ENCODE results near the gene PPAT. TPM values are rescaled to one million over a fixed set of nuclear protein-coding genes. Genes with fewer than 3 reads are reported as not detected.
A peak's percentile ranks its signal among the peaks of the same experiment; 100 is the strongest.
"Not testable (repeated sequence)": the region's sequence is repeated elsewhere in the genome, so short reads cannot be mapped to it uniquely, and the experiment has no call there.

The PPAT gene
- total and polyA plus RNA-seq, 7 experiments from 2014 or later: 7.7 to 30.7 (median 15.3) TPM

DNA sequence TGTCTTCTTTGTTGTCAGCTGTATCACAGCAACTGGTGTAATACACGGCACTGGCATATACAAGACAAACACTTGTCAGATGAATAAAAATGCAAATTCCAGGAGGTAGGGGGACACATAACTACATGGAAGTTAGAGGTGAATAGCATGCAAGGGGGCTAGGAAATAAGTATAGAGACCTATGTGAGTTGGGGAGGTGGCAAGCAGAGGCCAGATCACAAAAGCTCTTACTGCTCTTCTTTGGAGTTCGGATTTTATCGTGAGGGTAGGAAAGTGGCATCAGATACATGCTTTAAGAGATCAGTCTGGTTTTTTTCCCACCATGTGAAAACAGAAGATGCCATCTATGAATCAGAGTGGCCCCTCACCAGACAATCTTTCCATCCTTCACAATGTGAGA is 29.2 kb upstream of the PPAT start:
- Histone ChIP-seq H3K4me1 (ENCODE audit: control insufficient read depth in 2 of 2, insufficient read depth in 2 of 2, low read length in 2 of 2) (peaks cover 25 to 26% of the 10 kb centered on the region in 2 donors), H3K27me3 (ENCODE audit: control insufficient read depth in 2 of 2, insufficient read depth in 2 of 2, low read length in 2 of 2) (no peaks in the 10 kb centered on the region), H3K4me3 (ENCODE audit: low read length) (no peak overlapping the region), H3K9me3 (ENCODE audit: control insufficient read depth in 2 of 3, low read length in 3 of 3) (no peaks in the 10 kb centered on the region), H3K27ac (ENCODE audit: low read depth, low read length) (no peak overlapping the region), H3K36me3 (ENCODE audit: control insufficient read depth in 2 of 3, insufficient read depth in 3 of 3, low read length in 3 of 3) (peaks cover 0 to 25% (median 0%) of the 10 kb centered on the region in 3 experiments)
- no peaks in the 10 kb centered on the region for H3K9me3 Mint-ChIP-seq
- H3K27me3 Mint-ChIP-seq: no peaks in the 10 kb centered on the region
- ATAC-seq: no peak
- H3K4me1 Mint-ChIP-seq: peaks cover 40 to 65% (median 58%) of the 10 kb centered on the region in 7 donors
- no peak for DNase-seq
- H3K4me3 Mint-ChIP-seq: peak overlapping the region; percentile 14 to 100 (median 50)
- intact Hi-C loops (cut with micrococcal nuclease): loop anchor here (10.0 kb wide), 2 partner anchors 610 to 1070 kb away; partner anchors contain the start of genes EXOC1 (in 1 of the 2) and TMEM165 (in 1 of the 2)
- H3K27ac Mint-ChIP-seq: peak overlapping the region in 4 of 9 donors; percentile 0 to 94 (median 26)
- ChIA-PET POLR2A (no interaction called here), CTCF (interaction anchor here (1.0 to 1.1 kb wide), 2 partner anchors 29 to 39 kb away, joined by 3 to 5 read pairs; partner anchors contain the start of gene PPAT)
- H3K36me3 Mint-ChIP-seq: peaks cover 9 to 18% (median 14%) of the 10 kb centered on the region in 5 donors

DNA sequence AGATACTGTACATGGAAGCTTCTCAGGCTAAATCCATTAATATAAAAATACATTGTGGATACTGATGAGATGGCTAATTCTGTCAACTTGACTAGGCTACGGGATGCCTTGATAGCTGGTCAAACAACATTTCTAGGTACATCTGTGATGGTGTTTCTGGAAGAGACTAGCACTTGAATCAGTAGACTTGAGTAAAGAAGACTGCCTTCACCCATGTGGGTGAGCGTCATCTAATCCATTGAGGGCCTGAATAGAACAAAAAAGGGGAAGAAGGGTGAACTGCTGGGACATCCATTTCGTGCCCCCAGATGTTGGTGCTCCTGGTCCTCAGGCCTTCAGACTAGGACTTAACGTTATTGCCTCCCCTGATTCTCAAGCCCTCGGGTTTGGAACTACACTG is 28.3 kb upstream of the PPAT start:
- Histone ChIP-seq H3K27me3 (ENCODE audit: control insufficient read depth in 2 of 2, insufficient read depth in 2 of 2, low read length in 2 of 2) (no peaks in the 10 kb centered on the region), H3K4me1 (ENCODE audit: control insufficient read depth in 2 of 2, insufficient read depth in 2 of 2, low read length in 2 of 2) (peaks cover 17 to 18% of the 10 kb centered on the region in 2 donors), H3K36me3 (ENCODE audit: control insufficient read depth in 2 of 3, insufficient read depth in 3 of 3, low read length in 3 of 3) (peaks cover 0 to 32% (median 0%) of the 10 kb centered on the region in 3 experiments), H3K9me3 (ENCODE audit: control insufficient read depth in 2 of 3, low read length in 3 of 3) (no peaks in the 10 kb centered on the region), H3K4me3 (ENCODE audit: low read length) (no peak overlapping the region), H3K27ac (ENCODE audit: low read depth, low read length) (no peak overlapping the region)
- DNase-seq (no peak), ATAC-seq (no peak)
- peak overlapping the region in 2 of 9 donors; percentile 2 to 9 for H3K27ac Mint-ChIP-seq
- peaks cover 8 to 19% (median 14%) of the 10 kb centered on the region in 5 donors for H3K36me3 Mint-ChIP-seq
- intact Hi-C loops (cut with micrococcal nuclease): loop anchor here (10.0 kb wide), 2 partner anchors 609 to 1069 kb away; partner anchors contain the start of genes EXOC1 (in 1 of the 2) and TMEM165 (in 1 of the 2)
- H3K27me3 Mint-ChIP-seq: no peaks in the 10 kb centered on the region
- no peak overlapping the region for H3K4me3 Mint-ChIP-seq
- POLR2A ChIA-PET: no interaction called here
- CTCF ChIA-PET: interaction anchor here (0.6 kb wide), 1 partner anchor 8 kb away, joined by 6 read pairs; no protein-coding TSS in a partner anchor
- H3K4me1 Mint-ChIP-seq: peaks cover 33 to 56% (median 51%) of the 10 kb centered on the region in 7 donors
- no peaks in the 10 kb centered on the region for H3K9me3 Mint-ChIP-seq

DNA sequence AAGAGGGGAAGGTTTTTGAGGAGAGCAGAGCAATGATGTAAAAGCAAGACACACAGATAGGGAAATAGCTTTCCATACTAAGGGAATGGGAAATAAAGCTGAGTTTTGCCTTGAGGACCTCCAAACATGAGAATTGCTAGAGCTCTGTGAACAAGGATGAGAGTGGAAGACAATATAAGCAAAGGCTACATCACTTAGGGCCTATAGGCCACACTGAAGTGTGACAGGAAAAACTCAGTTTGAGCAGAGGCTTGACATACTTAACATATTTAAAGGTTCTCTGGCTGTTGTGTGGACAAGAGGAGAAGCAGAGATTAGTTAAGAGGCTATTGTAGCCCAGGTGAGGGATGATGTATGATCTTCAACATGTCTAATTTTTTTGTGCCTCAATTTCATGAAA is 26.7 kb upstream of the PPAT start:
- no peaks in the 10 kb centered on the region for H3K27me3 ChIP-seq (ENCODE audit: control insufficient read depth in 2 of 2, insufficient read depth in 2 of 2, low read length in 2 of 2)
- peaks cover 0 to 37% (median 0%) of the 10 kb centered on the region in 3 experiments for H3K36me3 ChIP-seq (ENCODE audit: control insufficient read depth in 2 of 3, insufficient read depth in 3 of 3, low read length in 3 of 3)
- ChIA-PET POLR2A (interaction anchor here (0.6 to 1.6 kb wide), 2 partner anchors 24 to 26 kb away, joined by 3 to 4 read pairs; partner anchors contain the start of genes PAICS and PPAT), CTCF (no interaction called here)
- no peak overlapping the region for H3K4me3 ChIP-seq (ENCODE audit: low read length)
- Mint-ChIP-seq H3K4me3 (no peak overlapping the region), H3K4me1 (peaks cover 26 to 44% (median 43%) of the 10 kb centered on the region in 7 donors), H3K27me3 (no peaks in the 10 kb centered on the region), H3K9me3 (no peaks in the 10 kb centered on the region), H3K36me3 (peaks cover 8 to 23% (median 14%) of the 10 kb centered on the region in 5 donors), H3K27ac (peak overlapping the region in 2 of 9 donors; percentile 1 to 34)
- DNase-seq: no peak
- intact Hi-C loops (cut with micrococcal nuclease): loop anchor here (10.0 kb wide), 2 partner anchors 607 to 1067 kb away; partner anchors contain the start of genes EXOC1 (in 1 of the 2) and TMEM165 (in 1 of the 2)
- H3K27ac ChIP-seq (ENCODE audit: low read depth, low read length): no peak overlapping the region
- ATAC-seq: no peak
- H3K9me3 ChIP-seq (ENCODE audit: control insufficient read depth in 2 of 3, low read length in 3 of 3): no peaks in the 10 kb centered on the region
- peaks cover 13 to 15% of the 10 kb centered on the region in 2 donors for H3K4me1 ChIP-seq (ENCODE audit: control insufficient read depth in 2 of 2, insufficient read depth in 2 of 2, low read length in 2 of 2)

DNA sequence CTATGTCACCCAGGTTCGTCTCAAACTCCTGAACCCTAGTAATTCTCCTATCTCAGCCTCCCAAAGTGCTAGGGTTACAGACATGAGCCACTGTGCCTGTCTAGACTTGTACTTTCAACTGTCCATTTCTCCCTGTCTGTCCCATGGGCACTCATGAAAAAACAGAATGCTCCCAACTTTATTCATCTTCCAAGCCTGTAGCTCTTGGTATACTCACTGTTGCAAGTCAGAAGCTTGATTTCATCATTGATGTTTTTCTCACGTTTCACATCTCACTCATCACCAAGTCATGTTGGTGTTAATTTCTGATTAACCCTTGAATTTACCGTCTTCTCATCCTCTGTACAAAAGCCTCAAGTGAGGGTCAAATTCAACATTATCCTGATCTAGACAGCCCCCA is 24.7 kb upstream of the PPAT start:
- Mint-ChIP-seq H3K27me3 (no peaks in the 10 kb centered on the region), H3K27ac (peak overlapping the region in 3 of 9 donors; percentile 2 to 32 (median 2)), H3K36me3 (peaks cover 14 to 36% (median 18%) of the 10 kb centered on the region in 5 donors), H3K4me1 (peaks cover 14 to 26% (median 22%) of the 10 kb centered on the region in 7 donors), H3K9me3 (no peaks in the 10 kb centered on the region), H3K4me3 (no peak overlapping the region)
- peaks cover 0 to 1% of the 10 kb centered on the region in 2 donors for H3K4me1 ChIP-seq (ENCODE audit: control insufficient read depth in 2 of 2, insufficient read depth in 2 of 2, low read length in 2 of 2)
- H3K27me3 ChIP-seq (ENCODE audit: control insufficient read depth in 2 of 2, insufficient read depth in 2 of 2, low read length in 2 of 2): no peaks in the 10 kb centered on the region
- H3K4me3 ChIP-seq (ENCODE audit: low read length): no peak overlapping the region
- intact Hi-C loops (cut with micrococcal nuclease): loop anchor here (10.0 kb wide), 2 partner anchors 605 to 1065 kb away; partner anchors contain the start of genes EXOC1 (in 1 of the 2) and TMEM165 (in 1 of the 2)
- CTCF ChIA-PET: no interaction called here
- no peak overlapping the region for H3K27ac ChIP-seq (ENCODE audit: low read depth, low read length)
- H3K36me3 ChIP-seq (ENCODE audit: control insufficient read depth in 2 of 3, insufficient read depth in 3 of 3, low read length in 3 of 3): peaks cover 0 to 51% (median 0%) of the 10 kb centered on the region in 3 experiments
- no peak for ATAC-seq
- POLR2A ChIA-PET: no interaction called here
- no peaks in the 10 kb centered on the region for H3K9me3 ChIP-seq (ENCODE audit: control insufficient read depth in 2 of 3, low read length in 3 of 3)
- no peak for DNase-seq

DNA sequence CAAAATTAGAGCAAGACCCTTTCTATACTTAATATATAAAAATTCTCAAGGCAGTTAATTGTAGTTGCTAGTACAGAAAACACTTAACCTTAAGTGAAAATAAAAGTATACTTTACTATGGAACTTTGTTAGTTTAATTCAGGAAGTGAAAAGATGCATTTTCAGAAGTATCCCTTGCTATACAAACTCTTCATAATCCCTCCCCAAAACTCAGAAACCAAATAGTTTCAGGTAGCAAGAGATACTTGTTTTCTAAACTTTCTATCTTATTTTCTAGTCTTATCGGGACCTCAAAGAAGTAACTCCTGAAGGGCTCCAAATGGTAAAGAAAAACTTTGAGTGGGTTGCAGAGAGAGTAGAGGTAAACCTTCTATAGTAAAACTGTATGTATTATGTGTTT is 14.9 kb upstream of the PPAT start:
- Histone ChIP-seq H3K27me3 (ENCODE audit: control insufficient read depth in 2 of 2, insufficient read depth in 2 of 2, low read length in 2 of 2) (no peaks in the 10 kb centered on the region), H3K9me3 (ENCODE audit: control insufficient read depth in 2 of 3, low read length in 3 of 3) (no peaks in the 10 kb centered on the region), H3K27ac (ENCODE audit: low read depth, low read length) (no peak overlapping the region), H3K36me3 (ENCODE audit: control insufficient read depth in 2 of 3, insufficient read depth in 3 of 3, low read length in 3 of 3) (peaks cover 0 to 32% (median 0%) of the 10 kb centered on the region in 3 experiments), H3K4me1 (ENCODE audit: control insufficient read depth in 2 of 2, insufficient read depth in 2 of 2, low read length in 2 of 2) (no peaks in the 10 kb centered on the region), H3K4me3 (ENCODE audit: low read length) (no peak overlapping the region)
- POLR2A ChIA-PET: no interaction called here
- Mint-ChIP-seq H3K27ac (peak overlapping the region in 1 of 9 donors; percentile 13), H3K27me3 (no peaks in the 10 kb centered on the region), H3K4me3 (no peak overlapping the region), H3K36me3 (peaks cover 9 to 46% (median 27%) of the 10 kb centered on the region in 5 donors), H3K4me1 (peaks cover 0 to 19% (median 1%) of the 10 kb centered on the region in 7 donors), H3K9me3 (peaks cover 0 to 2% (median 0%) of the 10 kb centered on the region in 11 donors)
- intact Hi-C loops (cut with micrococcal nuclease): no loop called here
- ATAC-seq (no peak), DNase-seq (no peak)
- CTCF ChIA-PET: no interaction called here

DNA sequence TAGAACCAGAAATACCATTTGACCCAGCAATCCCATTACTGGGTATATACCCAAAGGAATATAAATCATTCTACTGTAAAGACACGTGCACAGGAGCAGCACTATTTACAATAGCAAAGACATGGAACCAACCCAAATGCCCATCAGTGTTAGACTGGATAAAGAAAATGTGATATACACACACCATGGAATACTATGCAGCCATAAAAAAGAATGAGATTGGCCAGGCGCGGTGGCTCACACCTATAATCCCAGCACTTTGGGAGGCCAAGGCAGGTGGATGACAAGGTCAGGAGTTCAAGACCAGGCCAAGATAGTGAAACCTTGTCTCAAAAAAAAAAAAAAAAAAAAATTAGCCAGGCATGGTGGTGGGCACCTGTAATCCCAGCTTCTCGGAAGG is 14.1 kb upstream of the PPAT start:
- H3K27me3 Mint-ChIP-seq; H3K9me3 ChIP-seq (ENCODE audit: control insufficient read depth in 2 of 3, low read length in 3 of 3); H3K27me3 ChIP-seq (ENCODE audit: control insufficient read depth in 2 of 2, insufficient read depth in 2 of 2, low read length in 2 of 2); H3K27ac ChIP-seq (ENCODE audit: low read depth, low read length); intact Hi-C loops (cut with micrococcal nuclease); ATAC-seq; CTCF ChIA-PET; H3K4me1 ChIP-seq (ENCODE audit: control insufficient read depth in 2 of 2, insufficient read depth in 2 of 2, low read length in 2 of 2); H3K9me3 Mint-ChIP-seq; DNase-seq; H3K4me3 ChIP-seq (ENCODE audit: low read length); POLR2A ChIA-PET; H3K4me3 Mint-ChIP-seq: not testable (repeated sequence)
- H3K27ac Mint-ChIP-seq: peak overlapping the region in 1 of 9 donors; percentile 56
- peaks cover 0 to 32% (median 0%) of the 10 kb centered on the region in 3 experiments for H3K36me3 ChIP-seq (ENCODE audit: control insufficient read depth in 2 of 3, insufficient read depth in 3 of 3, low read length in 3 of 3)
- H3K4me1 Mint-ChIP-seq: peaks cover 0 to 24% (median 6%) of the 10 kb centered on the region in 7 donors
- peaks cover 9 to 46% (median 29%) of the 10 kb centered on the region in 5 donors for H3K36me3 Mint-ChIP-seq

Data from naive thymus-derived CD4-positive, alpha-beta T cell (primary cell).